Measurements from ENCODE around the gene GREB1. TPM values are rescaled to one million over a fixed set of nuclear protein-coding genes. Genes with fewer than 3 reads are reported as not detected.

The GREB1 gene
- total RNA-seq, 4 donors from 2014 or later, result 8.1 to 74.3 (median 26.7) TPM

DNA sequence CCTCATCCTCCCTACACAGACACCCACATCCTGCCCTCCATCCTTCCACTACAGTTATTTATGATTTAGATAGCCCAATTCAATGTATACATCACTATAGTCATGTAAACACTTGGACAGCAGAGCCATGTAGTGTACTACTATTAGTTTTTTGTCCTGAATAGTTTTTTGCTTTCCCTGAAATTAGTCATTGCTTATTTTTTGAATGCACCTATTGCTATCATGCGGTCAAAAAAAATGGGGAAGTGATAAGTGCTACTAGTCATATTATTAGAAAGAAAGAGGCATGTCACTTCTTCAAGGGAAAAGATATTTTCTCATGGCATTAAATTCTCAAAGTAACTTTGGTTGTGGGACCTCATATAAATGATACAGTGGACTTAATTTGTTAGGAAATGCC is 6.8 kb upstream of the GREB1 start:
- H3K36me3 ChIP-seq, result peaks cover 0 to 4% (median 0%) of the 10 kb centered on the region in 3 donors
- no peak for DNase-seq (ENCODE audit: low spot score in 2 of 2)
- H3K27me3 ChIP-seq, result no peaks in the 10 kb centered on the region
- no peak overlapping the region for H3K4me3 ChIP-seq
- H3K27ac ChIP-seq, result no peak overlapping the region
- 95 to 98% methylated on average over 1 of the region's 1 CpG for WGBS, 2 donors
- peaks cover 0 to under 1% (median 0%) of the 10 kb centered on the region in 4 donors for H3K4me1 ChIP-seq
- TF ChIP-seq EP300 (IDR thresholded peaks at IDR 0.05) (no peak), CTCF (IDR thresholded peaks at IDR 0.05) (no peak), POLR2A (IDR thresholded peaks at IDR 0.05) (no peak)
- peaks cover 0 to 5% (median 0%) of the 10 kb centered on the region in 4 donors for H3K9me3 ChIP-seq

DNA sequence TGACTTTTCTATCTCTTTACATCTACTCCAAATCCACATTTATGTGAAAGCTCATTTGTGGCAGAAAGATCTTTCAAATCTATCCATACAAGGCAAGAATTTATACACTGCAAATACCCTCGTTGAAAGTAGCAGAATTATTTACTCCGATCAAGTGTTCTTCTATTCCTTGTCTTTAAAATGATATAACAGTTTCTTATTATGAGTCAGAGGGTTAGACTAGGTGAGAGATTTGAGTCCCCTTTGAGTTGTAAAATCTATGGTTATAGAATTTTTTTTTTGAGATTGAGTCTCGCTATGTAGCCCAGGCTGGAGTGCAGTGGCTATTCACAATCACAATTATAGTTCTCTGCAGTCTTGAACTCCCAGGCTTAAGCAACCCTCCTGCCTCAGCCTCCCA is 5.6 kb upstream of the GREB1 start:
- Histone ChIP-seq H3K9me3 (peaks cover 0 to 5% (median 0%) of the 10 kb centered on the region in 4 donors), H3K27ac (no peak overlapping the region), H3K4me3 (no peak overlapping the region), H3K27me3 (no peaks in the 10 kb centered on the region), H3K36me3 (peaks cover 0 to 4% (median 0%) of the 10 kb centered on the region in 3 donors), H3K4me1 (peaks cover 0 to 11% (median 6%) of the 10 kb centered on the region in 4 donors)
- no peak for DNase-seq (ENCODE audit: low spot score in 2 of 2)
- 84% methylated on average over 3 of the region's 3 CpGs for WGBS, 2 donors
- TF ChIP-seq POLR2A (IDR thresholded peaks at IDR 0.05), result no peak
- TF ChIP-seq CTCF (IDR thresholded peaks at IDR 0.05), result no peak
- TF ChIP-seq EP300 (IDR thresholded peaks at IDR 0.05), result no peak

- 91 to 93% methylated on average over 6 of the region's 6 CpGs for WGBS, 2 donors
- no peak for TF ChIP-seq POLR2A (IDR thresholded peaks at IDR 0.05)
- no peak for TF ChIP-seq EP300 (IDR thresholded peaks at IDR 0.05)
- no peak for TF ChIP-seq CTCF (IDR thresholded peaks at IDR 0.05)
- no peak for DNase-seq (ENCODE audit: low spot score in 2 of 2)
- Histone ChIP-seq H3K27ac (no peak overlapping the region), H3K36me3 (peaks cover 0 to 4% (median 0%) of the 10 kb centered on the region in 3 donors), H3K4me3 (no peak overlapping the region), H3K27me3 (no peaks in the 10 kb centered on the region), H3K9me3 (peaks cover 0 to 5% (median 0%) of the 10 kb centered on the region in 4 donors), H3K4me1 (peaks cover 0 to 13% (median 8%) of the 10 kb centered on the region in 4 donors)
These were observed 2.9 kb upstream of the GREB1 start for GRCh38 chr2:11530864-11531465.

- no peak for TF ChIP-seq CTCF (IDR thresholded peaks at IDR 0.05)
- peak in 1 of 2 donors; percentile 34 for TF ChIP-seq EP300 (IDR thresholded peaks at IDR 0.05)
- WGBS, 2 donors, result 53 to 60% methylated on average over 10 of the region's 10 CpGs
- Histone ChIP-seq H3K27me3 (no peaks in the 10 kb centered on the region), H3K9me3 (no peaks in the 10 kb centered on the region), H3K4me1 (peaks cover 0 to 13% (median 8%) of the 10 kb centered on the region in 4 donors), H3K27ac (peak overlapping the region in 2 of 4 donors; percentile 53 to 69), H3K4me3 (no peak overlapping the region), H3K36me3 (no peaks in the 10 kb centered on the region)
- no peak for DNase-seq (ENCODE audit: low spot score in 2 of 2)
These were observed 1.3 kb upstream of the GREB1 start for GRCh38 chr2:11532416-11533055.

GRCh38 chr2:11534071-11534745 is 363 bp downstream of the GREB1 start:
- no peak for DNase-seq (ENCODE audit: low spot score in 2 of 2)
- no peaks in the 10 kb centered on the region for H3K27me3 ChIP-seq
- H3K27ac ChIP-seq, result no peak overlapping the region
- no peak overlapping the region for H3K4me3 ChIP-seq
- H3K9me3 ChIP-seq, result no peaks in the 10 kb centered on the region
- H3K36me3 ChIP-seq, result no peaks in the 10 kb centered on the region
- peaks cover 0 to 16% (median 9%) of the 10 kb centered on the region in 4 donors for H3K4me1 ChIP-seq
- TF ChIP-seq EP300 (IDR thresholded peaks at IDR 0.05), result no peak
- no peak for TF ChIP-seq CTCF (IDR thresholded peaks at IDR 0.05)
- no peak for TF ChIP-seq POLR2A (IDR thresholded peaks at IDR 0.05)
- whole genome bisulfite sequencing, 2 donors, result 86 to 92% methylated on average over 7 of the region's 7 CpGs

Measured in tibial nerve (tissue), 4 donors.